ENCODE measurements around the gene ZBTB46. TPM values are rescaled to one million over a fixed set of nuclear protein-coding genes. Genes with fewer than 3 reads are reported as not detected.
"Not testable (repeated sequence)": the region's sequence is repeated elsewhere in the genome, so short reads cannot be mapped to it uniquely, and the experiment has no call there.

Gene ZBTB46
- total RNA-seq, 4 donors from 2014 or later: 1.2 to 6.7 (median 5.7) TPM

GRCh38 chr20:63873477-63873971 lies 42.5 kb upstream of the ZBTB46 start:
- WGBS, 2 donors: 58 to 62% methylated on average over 13 to 14 of the region's 14 CpGs
- TF ChIP-seq, protein P1, sequence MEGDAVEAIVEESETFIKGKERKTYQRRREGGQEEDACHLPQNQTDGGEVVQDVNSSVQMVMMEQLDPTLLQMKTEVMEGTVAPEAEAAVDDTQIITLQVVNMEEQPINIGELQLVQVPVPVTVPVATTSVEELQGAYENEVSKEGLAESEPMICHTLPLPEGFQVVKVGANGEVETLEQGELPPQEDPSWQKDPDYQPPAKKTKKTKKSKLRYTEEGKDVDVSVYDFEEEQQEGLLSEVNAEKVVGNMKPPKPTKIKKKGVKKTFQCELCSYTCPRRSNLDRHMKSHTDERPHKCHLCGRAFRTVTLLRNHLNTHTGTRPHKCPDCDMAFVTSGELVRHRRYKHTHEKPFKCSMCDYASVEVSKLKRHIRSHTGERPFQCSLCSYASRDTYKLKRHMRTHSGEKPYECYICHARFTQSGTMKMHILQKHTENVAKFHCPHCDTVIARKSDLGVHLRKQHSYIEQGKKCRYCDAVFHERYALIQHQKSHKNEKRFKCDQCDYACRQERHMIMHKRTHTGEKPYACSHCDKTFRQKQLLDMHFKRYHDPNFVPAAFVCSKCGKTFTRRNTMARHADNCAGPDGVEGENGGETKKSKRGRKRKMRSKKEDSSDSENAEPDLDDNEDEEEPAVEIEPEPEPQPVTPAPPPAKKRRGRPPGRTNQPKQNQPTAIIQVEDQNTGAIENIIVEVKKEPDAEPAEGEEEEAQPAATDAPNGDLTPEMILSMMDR (IDR thresholded peaks at IDR 0.05): no peak
- TF ChIP-seq POLR2A (IDR thresholded peaks at IDR 0.05): no peak
- H3K4me3 ChIP-seq (ENCODE audit: low read depth, poor library complexity, severe bottlenecking): no peak overlapping the region
- peak in 1 of 2 donors; percentile 48 for DNase-seq (ENCODE audit: low spot score in 2 of 2)
- intact Hi-C loops (cut with DNase I; ENCODE audit: low total_unique reads): no loop called here

- 92 to 95% methylated on average over 5 of the region's 5 CpGs for WGBS, 2 donors
- TF ChIP-seq POLR2A (IDR thresholded peaks at IDR 0.05): no peak
- TF ChIP-seq, protein P1 (IDR thresholded peaks at IDR 0.05): no peak
- no peak for DNase-seq (ENCODE audit: low spot score in 2 of 2)
- H3K4me3 ChIP-seq (ENCODE audit: low read depth, poor library complexity, severe bottlenecking): no peak overlapping the region
- intact Hi-C loops (cut with DNase I; ENCODE audit: low total_unique reads): no loop called here
Observed at GRCh38 chr20:63868264-63868663, 37.2 kb upstream of the ZBTB46 start.

DNA sequence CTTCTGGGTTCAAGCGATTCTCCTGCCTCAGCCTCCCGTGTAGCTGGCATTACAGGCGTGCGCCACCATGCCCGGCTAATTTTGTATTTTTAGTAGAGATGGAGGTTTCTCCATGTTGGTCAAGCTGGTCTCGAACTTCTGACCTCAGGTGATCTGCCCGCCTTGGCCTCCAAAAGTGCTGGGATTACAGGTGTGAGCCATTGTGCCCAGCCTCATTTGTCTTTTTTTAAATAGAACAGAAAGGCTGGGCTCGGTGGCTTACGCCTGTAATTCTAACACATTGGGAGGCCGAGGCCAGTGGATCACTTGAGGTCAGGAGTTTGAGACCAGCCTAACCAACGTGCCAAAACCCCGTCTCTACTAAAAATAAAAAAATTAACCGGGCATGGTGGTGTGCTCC lies 36.0 kb upstream of the ZBTB46 start:
- H3K4me3 ChIP-seq (ENCODE audit: low read depth, poor library complexity, severe bottlenecking); DNase-seq (ENCODE audit: low spot score in 2 of 2); intact Hi-C loops (cut with DNase I; ENCODE audit: low total_unique reads): not testable (repeated sequence)
- WGBS, 2 donors: 93 to 96% methylated on average over 13 of the region's 13 CpGs

- 0 to 1% methylated on average over 37 to 39 of the region's 68 CpGs for WGBS, 2 donors
- peak; percentile 99 to 100 for DNase-seq (ENCODE audit: low spot score in 2 of 2)
- peak within 1 kb of the TSS; percentile 93 for H3K4me3 ChIP-seq (ENCODE audit: low read depth, poor library complexity, severe bottlenecking)
- TF ChIP-seq, protein P1 (IDR thresholded peaks at IDR 0.05): no peak
- peak in 1 of 2 donors; percentile 35 for TF ChIP-seq POLR2A (IDR thresholded peaks at IDR 0.05)
- intact Hi-C loops (cut with DNase I; ENCODE audit: low total_unique reads): no loop called here
Observed at GRCh38 chr20:63864978-63865640, 34.0 kb upstream of the ZBTB46 start, which contains the start of gene TPD52L2. Gene TPD52L2, plus strand, starts transcription at chr20:63865270. Its CDS starts 96 bp downstream, at chr20:63865366.

- H3K4me3 ChIP-seq (ENCODE audit: low read depth, poor library complexity, severe bottlenecking): peak overlapping the region; percentile 22
- no peak for DNase-seq (ENCODE audit: low spot score in 2 of 2)
- 0 to 1% methylated on average over 25 of the region's 25 CpGs for WGBS, 2 donors
- TF ChIP-seq, protein P1 (IDR thresholded peaks at IDR 0.05): no peak
- TF ChIP-seq POLR2A (IDR thresholded peaks at IDR 0.05): no peak
- intact Hi-C loops (cut with DNase I; ENCODE audit: low total_unique reads): no loop called here
Observed at GRCh38 chr20:63864545-63864977, 33.5 kb upstream of the ZBTB46 start.

DNA sequence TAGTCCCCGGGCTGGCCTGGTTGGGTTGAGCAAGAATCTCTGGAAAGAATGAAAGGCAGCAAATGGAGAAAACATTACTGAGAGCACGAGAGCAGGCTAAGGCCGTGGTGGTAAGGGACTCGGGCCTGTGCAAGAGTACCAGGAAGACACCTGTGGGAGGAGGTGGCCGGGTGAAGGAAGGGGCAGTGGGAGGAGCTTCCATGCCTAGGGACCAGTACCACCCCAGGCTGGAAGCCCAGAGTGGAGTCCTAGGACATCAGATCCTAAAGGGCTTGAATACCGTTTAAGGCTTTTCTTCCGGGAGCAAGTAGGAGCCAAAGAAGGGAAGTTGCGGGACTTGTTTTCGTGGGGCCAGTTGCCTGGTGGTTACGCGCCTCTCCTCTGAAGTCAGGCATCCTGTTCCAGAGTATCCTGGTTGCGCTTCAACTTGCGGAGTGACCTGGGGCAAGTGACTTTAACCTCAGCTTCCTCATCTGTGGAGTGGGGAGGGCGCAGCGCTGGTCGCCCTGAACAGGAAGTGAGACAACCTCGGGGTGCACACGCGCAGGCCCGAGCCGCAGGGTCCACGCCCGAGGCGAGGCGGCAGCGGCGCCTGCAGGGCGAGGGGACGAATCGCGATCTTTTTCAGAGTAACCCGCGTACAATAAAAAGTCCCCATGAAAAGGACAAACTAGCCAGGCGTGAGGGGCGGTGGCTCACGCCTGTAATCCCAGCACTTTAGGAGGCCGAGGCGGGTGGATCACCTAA lies 32.9 kb upstream of the ZBTB46 start:
- intact Hi-C loops (cut with DNase I; ENCODE audit: low total_unique reads): no loop called here
- TF ChIP-seq, protein P1 (IDR thresholded peaks at IDR 0.05): peak in 1 of 3 donors; percentile 54
- no peak for TF ChIP-seq POLR2A (IDR thresholded peaks at IDR 0.05)
- peak overlapping the region; percentile 22 for H3K4me3 ChIP-seq (ENCODE audit: low read depth, poor library complexity, severe bottlenecking)
- DNase-seq (ENCODE audit: low spot score in 2 of 2): peak; percentile 80 to 95
- 4% methylated on average over 23 to 34 of the region's 38 CpGs for WGBS, 2 donors

Data from lower leg skin (tissue), 4 donors.